Measurements from ENCODE around the gene AFAP1. TPM values are rescaled to one million over a fixed set of nuclear protein-coding genes. Genes with fewer than 3 reads are reported as not detected.
A peak's percentile ranks its signal among the peaks of the same experiment; 100 is the strongest.

The AFAP1 gene
- total RNA-seq, 1 experiment from 2014 or later = 23.6 TPM

DNA sequence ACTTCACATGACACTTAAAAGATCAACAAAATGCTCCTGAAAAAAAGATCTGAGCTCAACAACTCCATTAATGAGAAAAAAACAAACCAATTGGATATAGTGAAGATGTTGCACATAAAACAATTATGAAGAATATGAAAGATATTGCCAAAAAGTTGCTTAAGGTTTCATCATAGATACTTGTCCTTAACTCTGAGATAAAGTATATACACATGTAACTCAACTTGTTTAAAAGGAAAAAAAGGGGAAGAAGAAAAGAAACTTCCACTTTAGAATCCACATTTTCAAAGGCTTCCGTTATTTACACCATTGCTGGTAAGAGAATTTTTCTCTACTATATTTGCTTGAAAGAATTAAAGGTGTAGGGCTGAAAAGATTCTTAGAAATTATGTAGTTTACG, 2.7 kb downstream of the AFAP1 start (continued):
- TF ChIP-seq GRHL2 (CRISPR knock-in tag; IDR thresholded peaks at IDR 0.05; ENCODE audit: insufficient replicate concordance, severe bottlenecking) = no peak
- TF ChIP-seq, protein P1, sequence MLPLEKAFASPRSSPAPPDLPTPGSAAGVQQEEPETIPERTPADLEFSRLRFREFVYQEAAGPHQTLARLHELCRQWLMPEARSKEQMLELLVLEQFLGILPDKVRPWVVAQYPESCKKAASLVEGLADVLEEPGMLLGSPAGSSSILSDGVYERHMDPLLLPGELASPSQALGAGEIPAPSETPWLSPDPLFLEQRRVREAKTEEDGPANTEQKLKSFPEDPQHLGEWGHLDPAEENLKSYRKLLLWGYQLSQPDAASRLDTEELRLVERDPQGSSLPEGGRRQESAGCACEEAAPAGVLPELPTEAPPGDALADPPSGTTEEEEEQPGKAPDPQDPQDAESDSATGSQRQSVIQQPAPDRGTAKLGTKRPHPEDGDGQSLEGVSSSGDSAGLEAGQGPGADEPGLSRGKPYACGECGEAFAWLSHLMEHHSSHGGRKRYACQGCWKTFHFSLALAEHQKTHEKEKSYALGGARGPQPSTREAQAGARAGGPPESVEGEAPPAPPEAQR (CRISPR knock-in tag; IDR thresholded peaks at IDR 0.05) = no peak
- TF ChIP-seq SP1 (CRISPR knock-in tag; conservative IDR thresholded peaks at IDR 0.05) = no peak

DNA sequence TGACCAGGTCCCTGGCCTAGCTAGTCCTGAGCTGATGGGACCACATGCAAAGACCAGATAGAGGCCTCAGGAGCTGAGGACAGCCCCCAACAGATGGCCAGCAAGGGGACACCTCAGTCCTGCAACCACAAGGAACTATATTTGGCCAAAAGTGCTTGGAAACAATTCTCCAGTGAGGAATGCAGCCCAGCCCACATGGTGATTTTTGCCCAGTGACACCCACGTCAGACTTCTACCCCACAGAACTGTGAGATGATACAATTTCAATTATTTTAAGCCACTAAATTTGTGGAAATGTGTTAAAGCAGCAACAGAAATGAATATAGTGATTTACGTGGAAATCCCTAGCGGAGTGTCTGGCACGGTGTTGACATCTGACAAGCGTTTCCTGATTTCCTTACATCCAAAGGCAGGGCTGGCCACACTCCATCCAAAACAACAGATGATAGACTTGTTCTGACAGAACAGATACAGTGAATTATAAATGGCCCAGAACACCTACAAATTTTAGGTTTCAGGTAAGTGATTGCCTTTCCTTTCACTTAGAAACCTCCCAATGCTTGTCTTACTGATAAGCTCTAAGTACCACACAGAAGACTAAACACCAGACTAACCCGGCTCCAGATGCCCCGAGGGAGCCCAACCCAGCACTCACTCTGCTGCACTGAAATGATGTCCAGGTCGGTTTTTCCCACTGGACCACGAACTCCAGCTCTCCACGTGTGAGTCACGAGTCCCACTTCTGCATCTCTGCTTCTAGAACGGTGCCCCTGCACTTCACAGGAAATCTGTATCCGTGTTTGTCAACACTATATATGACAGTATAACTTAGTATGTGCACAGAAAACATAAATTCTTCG, 5.8 kb downstream of the AFAP1 start:
- ATAC-seq = no peak
- no peak for TF ChIP-seq FOXK1 (CRISPR knock-in tag; IDR thresholded peaks at IDR 0.05)
- TF ChIP-seq SMAD4 (CRISPR knock-in tag; IDR thresholded peaks at IDR 0.05) = no peak
- ChIA-PET POLR2A (no interaction called here), CTCF (interaction anchor here (6.8 kb wide), 1 partner anchor 130 kb away, joined by 74 read pairs; no protein-coding TSS in a partner anchor)
- no peaks in the 10 kb centered on the region; the same call in 1 of the 2 replicates for H3K27me3 Mint-ChIP-seq (ENCODE audit: low read depth)
- no peaks in the 10 kb centered on the region for H3K9me3 Mint-ChIP-seq
- no peak overlapping the region for H3K27ac Mint-ChIP-seq
- peaks cover 48% of the 10 kb centered on the region for H3K4me1 Mint-ChIP-seq
- H3K4me3 Mint-ChIP-seq = no peak overlapping the region
- no peak for DNase-seq (ENCODE audit: low spot score)
- H3K36me3 Mint-ChIP-seq = peaks cover 6% of the 10 kb centered on the region; the same call in 1 of the 2 replicates

DNA sequence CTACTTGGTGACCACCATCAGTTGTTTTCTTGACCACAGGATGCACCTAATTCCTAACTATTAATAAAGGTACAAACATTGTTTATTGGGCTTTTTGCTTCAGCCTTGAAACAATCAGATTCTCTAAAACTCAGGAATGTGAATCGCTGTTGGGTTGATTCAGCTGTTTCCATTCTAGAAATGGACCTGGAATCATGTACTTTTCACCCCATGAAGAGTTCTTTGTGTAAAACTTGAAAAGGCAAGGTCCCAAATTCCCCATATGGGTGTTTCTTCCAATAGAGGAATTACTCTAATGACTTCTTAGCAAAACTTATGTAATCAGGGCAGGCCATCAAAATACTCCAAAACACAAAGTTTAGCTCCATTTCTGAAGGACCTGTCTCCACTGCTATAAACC, 7.4 kb downstream of the AFAP1 start:
- H3K27ac Mint-ChIP-seq = no peak overlapping the region
- H3K4me1 Mint-ChIP-seq = peaks cover 42% of the 10 kb centered on the region
- ChIA-PET CTCF (interaction anchor here (1.0 to 4.8 kb wide), 4 partner anchors 13 to 130 kb away, joined by 4 to 27 read pairs (median 6); no protein-coding TSS in a partner anchor), POLR2A (no interaction called here)
- TF ChIP-seq FOXP1 (CRISPR knock-in tag; IDR thresholded peaks at IDR 0.05; ENCODE audit: borderline replicate concordance) (no peak), EMX1 (CRISPR knock-in tag; IDR thresholded peaks at IDR 0.05) (no peak), ZNF423 (CRISPR knock-in tag; IDR thresholded peaks at IDR 0.05) (no peak), HMGA2 (CRISPR knock-in tag; IDR thresholded peaks at IDR 0.05) (no peak)
- DNase-seq (ENCODE audit: low spot score) (no peak), ATAC-seq (no peak)
- H3K27me3 Mint-ChIP-seq (ENCODE audit: low read depth) = no peaks in the 10 kb centered on the region
- H3K36me3 Mint-ChIP-seq = peaks cover 6% of the 10 kb centered on the region; the same call in 1 of the 2 replicates
- no peaks in the 10 kb centered on the region for H3K9me3 Mint-ChIP-seq
- no peak overlapping the region for H3K4me3 Mint-ChIP-seq

DNA sequence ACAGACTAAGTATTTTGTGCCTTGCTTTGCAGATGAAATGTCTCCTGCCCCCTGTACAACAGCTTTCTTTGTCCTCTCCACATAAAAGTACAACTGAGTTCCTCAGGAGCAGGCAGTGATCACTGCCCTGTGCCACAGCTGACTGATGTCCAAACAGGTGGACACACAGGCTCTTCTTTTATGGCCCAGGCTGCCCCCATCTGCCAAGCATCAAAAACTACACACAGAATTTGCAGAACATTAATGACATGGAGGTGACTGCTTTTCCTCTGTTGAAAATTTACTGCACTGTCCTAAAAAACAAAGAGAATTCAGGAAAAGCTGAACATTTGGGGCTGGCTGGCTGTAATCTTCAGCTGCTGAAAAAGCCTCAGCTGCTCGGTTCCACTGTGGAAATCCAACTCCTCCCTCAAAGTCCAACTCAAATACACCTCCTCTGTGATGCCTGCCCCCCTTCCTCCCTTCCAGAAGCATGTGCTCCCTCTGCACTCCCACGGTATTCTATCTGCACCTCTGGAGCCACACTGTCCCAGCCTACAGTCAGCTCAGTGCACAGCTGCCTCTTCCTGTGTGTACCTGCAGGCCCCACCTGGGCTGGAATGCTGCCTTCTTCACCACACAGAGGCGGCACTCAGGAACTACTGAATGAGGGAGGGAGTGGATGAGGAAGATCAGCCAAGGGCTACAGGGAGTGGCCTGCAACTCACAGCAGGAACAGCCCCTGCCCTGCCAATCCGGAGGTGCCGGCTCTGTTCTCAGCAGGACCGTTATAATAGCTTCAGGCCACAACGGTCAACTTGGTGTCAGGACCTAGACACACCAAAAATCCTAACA, 10.3 kb downstream of the AFAP1 start:
- no peak overlapping the region for H3K4me3 Mint-ChIP-seq
- peaks cover 8% of the 10 kb centered on the region for H3K9me3 Mint-ChIP-seq
- peak; percentile 79 for TF ChIP-seq ZNF263 (CRISPR knock-in tag; IDR thresholded peaks at IDR 0.05; ENCODE audit: low read depth)
- TF ChIP-seq, protein P2, sequence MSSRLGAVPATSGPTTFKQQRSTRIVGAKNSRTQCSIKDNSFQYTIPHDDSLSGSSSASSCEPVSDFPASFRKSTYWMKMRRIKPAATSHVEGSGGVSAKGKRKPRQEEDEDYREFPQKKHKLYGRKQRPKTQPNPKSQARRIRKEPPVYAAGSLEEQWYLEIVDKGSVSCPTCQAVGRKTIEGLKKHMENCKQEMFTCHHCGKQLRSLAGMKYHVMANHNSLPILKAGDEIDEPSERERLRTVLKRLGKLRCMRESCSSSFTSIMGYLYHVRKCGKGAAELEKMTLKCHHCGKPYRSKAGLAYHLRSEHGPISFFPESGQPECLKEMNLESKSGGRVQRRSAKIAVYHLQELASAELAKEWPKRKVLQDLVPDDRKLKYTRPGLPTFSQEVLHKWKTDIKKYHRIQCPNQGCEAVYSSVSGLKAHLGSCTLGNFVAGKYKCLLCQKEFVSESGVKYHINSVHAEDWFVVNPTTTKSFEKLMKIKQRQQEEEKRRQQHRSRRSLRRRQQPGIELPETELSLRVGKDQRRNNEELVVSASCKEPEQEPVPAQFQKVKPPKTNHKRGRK (CRISPR knock-in tag; IDR thresholded peaks at IDR 0.05; ENCODE audit: borderline replicate concordance) = no peak
- peaks cover 18% of the 10 kb centered on the region for H3K36me3 Mint-ChIP-seq
- ATAC-seq (peak; percentile 94), DNase-seq (ENCODE audit: low spot score) (peak; percentile 35)
- H3K27me3 Mint-ChIP-seq (ENCODE audit: low read depth) = no peaks in the 10 kb centered on the region
- H3K27ac Mint-ChIP-seq = peak overlapping the region; percentile 83
- ChIA-PET CTCF (interaction anchor here (1.2 to 4.8 kb wide), 11 partner anchors 9 to 168 kb away, joined by 3 to 27 read pairs (median 7); partner anchors contain the start of gene AFAP1), POLR2A (interaction anchor here (2.0 kb wide), 1 partner anchor 10 kb away, joined by 4 read pairs; the partner anchor contains the start of gene AFAP1)
- peaks cover 26% of the 10 kb centered on the region for H3K4me1 Mint-ChIP-seq

DNA sequence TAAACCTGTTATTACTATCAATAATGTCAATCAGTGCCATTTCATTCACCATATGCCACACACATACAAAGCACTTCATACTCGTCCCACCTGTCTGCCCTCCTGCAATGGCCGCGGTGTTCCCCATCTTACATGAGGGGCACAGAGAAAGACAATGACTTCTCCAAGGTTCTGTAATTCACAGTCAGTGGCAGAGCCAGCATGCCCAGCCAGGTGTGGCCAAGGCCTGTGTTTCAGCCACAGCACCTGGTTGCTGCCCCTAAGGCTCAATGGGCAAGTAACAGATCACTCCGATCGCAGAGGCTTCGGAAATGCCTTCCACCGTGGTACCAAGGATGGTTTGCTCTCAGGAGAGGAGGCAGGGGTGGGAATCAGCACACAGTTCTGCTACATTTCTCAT, 10.9 kb downstream of the AFAP1 start:
- ChIA-PET POLR2A (no interaction called here), CTCF (interaction anchor here (1.3 to 4.8 kb wide), 7 partner anchors 11 to 167 kb away, joined by 3 to 27 read pairs (median 10); partner anchors contain the start of gene AFAP1)
- peaks cover 16% of the 10 kb centered on the region for H3K36me3 Mint-ChIP-seq
- ATAC-seq (no peak), DNase-seq (ENCODE audit: low spot score) (no peak)
- peaks cover 9% of the 10 kb centered on the region for H3K9me3 Mint-ChIP-seq
- H3K27me3 Mint-ChIP-seq (ENCODE audit: low read depth) = no peaks in the 10 kb centered on the region
- peaks cover 29% of the 10 kb centered on the region for H3K4me1 Mint-ChIP-seq
- H3K27ac Mint-ChIP-seq = no peak overlapping the region
- no peak overlapping the region for H3K4me3 Mint-ChIP-seq
- no peak for TF ChIP-seq ZNF121 (CRISPR knock-in tag; IDR thresholded peaks at IDR 0.05)
- TF ChIP-seq, protein P3, sequence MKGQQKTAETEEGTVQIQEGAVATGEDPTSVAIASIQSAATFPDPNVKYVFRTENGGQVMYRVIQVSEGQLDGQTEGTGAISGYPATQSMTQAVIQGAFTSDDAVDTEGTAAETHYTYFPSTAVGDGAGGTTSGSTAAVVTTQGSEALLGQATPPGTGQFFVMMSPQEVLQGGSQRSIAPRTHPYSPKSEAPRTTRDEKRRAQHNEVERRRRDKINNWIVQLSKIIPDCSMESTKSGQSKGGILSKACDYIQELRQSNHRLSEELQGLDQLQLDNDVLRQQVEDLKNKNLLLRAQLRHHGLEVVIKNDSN (CRISPR knock-in tag; IDR thresholded peaks at IDR 0.05) = no peak
- TF ChIP-seq, protein P4, sequence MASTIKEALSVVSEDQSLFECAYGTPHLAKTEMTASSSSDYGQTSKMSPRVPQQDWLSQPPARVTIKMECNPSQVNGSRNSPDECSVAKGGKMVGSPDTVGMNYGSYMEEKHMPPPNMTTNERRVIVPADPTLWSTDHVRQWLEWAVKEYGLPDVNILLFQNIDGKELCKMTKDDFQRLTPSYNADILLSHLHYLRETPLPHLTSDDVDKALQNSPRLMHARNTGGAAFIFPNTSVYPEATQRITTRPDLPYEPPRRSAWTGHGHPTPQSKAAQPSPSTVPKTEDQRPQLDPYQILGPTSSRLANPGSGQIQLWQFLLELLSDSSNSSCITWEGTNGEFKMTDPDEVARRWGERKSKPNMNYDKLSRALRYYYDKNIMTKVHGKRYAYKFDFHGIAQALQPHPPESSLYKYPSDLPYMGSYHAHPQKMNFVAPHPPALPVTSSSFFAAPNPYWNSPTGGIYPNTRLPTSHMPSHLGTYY (CRISPR knock-in tag; IDR thresholded peaks at IDR 0.05) = no peak
- TF ChIP-seq, protein P5, sequence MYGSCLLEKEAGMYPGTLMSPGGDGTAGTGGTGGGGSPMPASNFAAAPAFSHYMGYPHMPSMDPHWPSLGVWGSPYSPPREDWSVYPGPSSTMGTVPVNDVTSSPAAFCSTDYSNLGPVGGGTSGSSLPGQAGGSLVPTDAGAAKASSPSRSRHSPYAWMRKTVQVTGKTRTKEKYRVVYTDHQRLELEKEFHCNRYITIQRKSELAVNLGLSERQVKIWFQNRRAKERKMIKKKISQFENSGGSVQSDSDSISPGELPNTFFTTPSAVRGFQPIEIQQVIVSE (CRISPR knock-in tag; IDR thresholded peaks at IDR 0.05; ENCODE audit: borderline replicate concordance) = no peak
- TF ChIP-seq, protein P6, sequence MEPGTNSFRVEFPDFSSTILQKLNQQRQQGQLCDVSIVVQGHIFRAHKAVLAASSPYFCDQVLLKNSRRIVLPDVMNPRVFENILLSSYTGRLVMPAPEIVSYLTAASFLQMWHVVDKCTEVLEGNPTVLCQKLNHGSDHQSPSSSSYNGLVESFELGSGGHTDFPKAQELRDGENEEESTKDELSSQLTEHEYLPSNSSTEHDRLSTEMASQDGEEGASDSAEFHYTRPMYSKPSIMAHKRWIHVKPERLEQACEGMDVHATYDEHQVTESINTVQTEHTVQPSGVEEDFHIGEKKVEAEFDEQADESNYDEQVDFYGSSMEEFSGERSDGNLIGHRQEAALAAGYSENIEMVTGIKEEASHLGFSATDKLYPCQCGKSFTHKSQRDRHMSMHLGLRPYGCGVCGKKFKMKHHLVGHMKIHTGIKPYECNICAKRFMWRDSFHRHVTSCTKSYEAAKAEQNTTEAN (CRISPR knock-in tag; IDR thresholded peaks at IDR 0.05) = no peak
